AG08396 (cell line): ENCODE measurements around the gene ACTR6.
"Not testable (repeated sequence)": the region's sequence is repeated elsewhere in the genome, so short reads cannot be mapped to it uniquely, and the experiment has no call there.

ENCODE experiments used
- DNase-seq: peaks from one replicate; pipeline ENCODE4 v3.0.0; 2012; ENCODE audit warnings: low spot score, mixed read lengths

The ACTR6 gene

GRCh38 chr12:100219328-100220109, 18.9 kb downstream of the ACTR6 start:
- DNase-seq, result no peak

DNA sequence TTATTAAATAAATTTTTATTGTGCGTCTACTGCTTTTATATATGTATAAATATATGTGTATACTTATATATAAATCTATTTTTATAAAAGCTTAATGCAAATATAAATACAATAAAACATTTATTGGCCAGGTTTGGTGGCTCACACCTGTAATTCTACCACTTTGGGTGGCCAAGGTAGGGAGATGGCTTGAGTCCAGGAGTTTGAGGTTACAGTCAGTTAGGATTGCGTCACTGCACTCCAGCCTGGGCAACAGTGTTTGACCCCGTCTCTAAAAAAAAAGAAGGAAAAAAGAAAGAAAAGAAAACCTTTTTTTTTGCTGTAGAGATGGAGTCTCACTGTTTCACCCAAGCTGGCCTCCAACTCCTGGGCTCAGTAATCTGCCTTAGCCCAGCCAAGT, 20.9 kb downstream of the ACTR6 start:
- DNase-seq, result no peak

GRCh38 chr12:100222173-100222572, 21.6 kb downstream of the ACTR6 start:
- not testable (repeated sequence) for DNase-seq

GRCh38 chr12:100225491-100225890, 24.9 kb downstream of the ACTR6 start:
- DNase-seq, result no peak

- DNase-seq, result no peak
Measured at GRCh38 chr12:100229036-100229635, 28.5 kb downstream of the ACTR6 start.

DNA sequence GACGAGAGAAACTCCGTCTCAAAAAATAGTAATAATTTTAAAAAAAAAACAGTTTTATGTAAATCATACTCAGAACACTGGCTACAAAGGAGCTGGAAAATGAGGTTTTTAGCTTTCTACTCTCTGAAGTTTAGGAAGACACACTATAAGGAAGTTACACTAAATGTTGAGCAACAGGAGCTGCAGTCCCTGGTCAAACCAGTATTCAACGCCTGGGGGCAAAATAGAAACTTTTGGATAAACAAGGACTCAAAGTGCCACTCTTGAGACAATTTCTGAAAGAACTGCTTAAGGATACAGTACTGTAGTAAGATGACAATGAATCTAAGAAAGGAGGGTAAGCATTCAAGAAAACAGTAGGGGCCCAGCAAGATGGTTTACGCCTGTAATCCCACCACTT, 29.3 kb downstream of the ACTR6 start:
- no peak for DNase-seq

DNA sequence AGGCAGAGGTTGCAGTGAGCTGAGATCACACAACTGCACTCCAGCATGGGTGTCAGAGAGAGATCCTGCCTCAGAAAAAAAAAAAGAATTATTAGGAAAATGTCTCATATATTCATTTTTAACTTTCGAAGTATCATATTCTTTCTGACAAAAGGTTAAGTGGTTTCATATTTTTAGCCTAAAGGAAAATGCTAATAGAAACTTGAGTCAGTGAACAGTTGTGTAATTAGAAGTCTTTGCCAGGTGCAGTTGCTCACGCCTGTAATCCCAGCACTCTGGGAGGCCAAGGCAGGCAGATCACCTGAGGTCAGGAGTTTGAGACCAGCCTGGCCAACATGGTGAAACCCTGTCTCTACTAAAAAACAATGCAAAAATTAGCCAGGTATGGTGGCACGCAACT, 31.3 kb downstream of the ACTR6 start:
- not testable (repeated sequence) for DNase-seq

GRCh38 chr12:100234166-100234565, 33.6 kb downstream of the ACTR6 start:
- DNase-seq, result no peak

DNA sequence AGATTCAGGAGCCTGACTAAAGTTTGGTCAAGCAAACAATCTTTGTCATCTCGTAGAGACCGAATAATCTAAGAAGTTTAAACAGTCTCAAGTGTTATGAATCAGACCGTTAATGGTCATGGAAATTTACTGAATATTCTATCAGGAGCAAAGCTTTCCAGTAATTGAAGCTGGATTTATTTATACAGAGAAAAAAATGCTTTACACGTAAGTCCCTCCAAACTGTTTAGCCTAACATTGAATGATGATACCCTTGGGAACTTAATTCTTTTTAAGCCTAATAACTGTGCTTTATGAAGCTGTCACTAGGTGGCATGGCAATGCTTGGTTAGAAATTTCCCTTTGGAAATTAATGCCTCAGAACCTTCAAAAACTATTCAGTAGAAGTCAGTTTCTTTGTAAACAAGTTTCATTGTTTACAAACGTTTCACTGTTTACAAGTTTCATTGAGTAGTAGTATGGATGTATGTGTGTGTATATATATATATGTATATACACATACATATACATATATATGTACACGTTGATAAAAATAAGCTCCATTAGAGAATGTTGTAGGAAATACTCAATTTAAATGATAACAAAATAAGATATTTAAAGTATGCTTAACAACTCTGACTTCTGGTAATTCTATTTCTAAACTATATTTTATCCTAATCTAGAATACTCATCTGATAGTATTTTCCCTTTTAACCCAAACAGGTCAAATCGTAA, 34.1 kb downstream of the ACTR6 start:
- peak; percentile 28 for DNase-seq

DNA sequence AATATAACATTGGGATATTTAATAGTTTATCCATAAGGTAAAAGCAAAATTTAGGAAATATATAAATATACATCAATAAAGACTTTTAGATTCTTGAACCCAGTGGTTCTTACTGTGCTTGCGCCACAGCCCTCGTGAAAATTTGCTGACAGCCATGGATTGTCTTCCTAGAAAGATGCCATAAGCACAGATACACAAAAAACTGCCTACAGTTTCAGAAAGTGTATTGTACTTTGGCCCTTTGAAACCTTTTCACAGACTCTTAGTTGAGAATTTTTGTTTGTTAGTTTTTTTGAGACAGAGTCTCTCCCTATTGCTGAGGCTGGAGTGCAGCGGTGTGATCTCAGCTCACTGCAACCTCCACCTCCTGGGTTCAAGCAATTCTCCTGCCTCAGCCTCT, 38.2 kb downstream of the ACTR6 start:
- no peak for DNase-seq

- no peak for DNase-seq
Measured at GRCh38 chr12:100239589-100239988, 39.0 kb downstream of the ACTR6 start.

DNA sequence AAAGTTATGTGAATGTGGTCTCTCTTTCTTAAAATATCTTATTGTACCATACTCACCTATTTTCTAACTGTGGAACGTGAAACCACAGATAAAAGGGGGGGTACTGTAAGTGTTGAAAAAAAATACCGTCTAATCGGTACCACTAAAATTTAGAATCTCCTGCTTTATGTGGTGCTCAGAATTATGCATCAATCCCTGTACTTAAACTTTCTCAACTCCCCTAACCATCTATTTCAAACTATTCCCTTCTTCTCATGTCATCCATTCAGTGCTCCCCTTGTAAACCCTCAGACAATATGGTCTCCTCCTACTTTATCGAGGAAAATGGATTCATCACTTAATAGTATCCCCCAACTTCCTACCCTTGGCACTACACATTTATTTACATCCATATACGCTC, 42.5 kb downstream of the ACTR6 start:
- no peak for DNase-seq

DNA sequence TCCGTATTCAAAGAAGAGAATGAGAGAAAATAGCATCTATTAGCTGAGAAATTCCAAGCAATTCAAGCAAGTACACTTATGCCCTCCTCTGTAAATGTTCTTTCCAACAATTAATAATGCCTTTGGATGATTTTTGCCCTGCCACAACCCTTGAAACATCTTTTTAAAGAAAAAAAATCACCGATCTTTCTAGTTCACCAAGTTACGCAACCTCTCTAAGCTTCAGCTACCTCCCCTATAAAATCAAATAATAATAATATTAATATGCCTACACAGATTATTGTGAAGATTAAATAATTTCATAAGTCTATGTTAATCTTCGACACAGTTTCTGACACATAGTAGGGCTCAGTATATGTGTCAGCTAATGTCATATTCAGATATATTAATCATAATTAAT, 47.1 kb downstream of the ACTR6 start:
- DNase-seq, result no peak

DNA sequence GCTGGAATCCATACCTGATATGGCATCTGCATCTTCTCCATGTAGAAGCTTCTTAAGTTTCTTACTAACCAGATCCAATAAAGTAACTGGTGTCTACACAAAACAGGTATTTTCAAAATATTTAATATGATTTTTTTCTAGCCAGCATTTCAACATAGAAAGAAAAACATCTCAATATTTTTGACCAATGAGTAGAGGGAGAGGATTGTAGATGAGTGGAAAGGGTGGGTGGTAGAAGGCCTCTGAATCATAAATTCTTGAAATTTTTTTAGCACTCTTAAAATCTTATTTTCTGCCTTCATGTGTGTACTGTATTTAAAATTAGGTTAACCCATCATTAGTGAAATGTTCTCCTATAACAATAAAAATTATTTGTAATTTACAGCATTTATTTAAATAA, 48.3 kb downstream of the ACTR6 start:
- DNase-seq, result peak; percentile 19

- no peak for DNase-seq
Measured at GRCh38 chr12:100249941-100250340, 49.3 kb downstream of the ACTR6 start.

DNA sequence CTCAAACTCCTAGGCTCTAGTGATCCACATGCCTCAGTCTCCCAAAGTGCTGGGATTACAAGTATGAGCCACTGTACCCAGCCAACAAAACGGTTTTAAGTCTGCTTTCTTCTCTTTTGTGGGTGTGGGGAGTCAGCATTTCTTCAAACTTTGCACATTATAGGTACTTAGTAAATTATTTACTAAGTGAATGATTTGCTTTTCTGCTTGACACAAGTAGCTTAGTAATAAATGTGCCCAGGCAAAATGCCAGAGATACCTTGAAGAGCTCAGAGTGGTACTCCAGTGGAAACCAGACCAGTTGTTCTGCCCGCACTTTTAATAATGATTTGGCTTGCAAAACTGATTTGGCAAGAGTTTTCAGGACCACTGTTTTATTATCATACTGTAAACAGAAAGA, 51.3 kb downstream of the ACTR6 start:
- no peak for DNase-seq

GRCh38 chr12:100253437-100253836, 52.8 kb downstream of the ACTR6 start:
- DNase-seq, result no peak

- no peak for DNase-seq
Measured at GRCh38 chr12:100254876-100255275, 54.3 kb downstream of the ACTR6 start.

DNA sequence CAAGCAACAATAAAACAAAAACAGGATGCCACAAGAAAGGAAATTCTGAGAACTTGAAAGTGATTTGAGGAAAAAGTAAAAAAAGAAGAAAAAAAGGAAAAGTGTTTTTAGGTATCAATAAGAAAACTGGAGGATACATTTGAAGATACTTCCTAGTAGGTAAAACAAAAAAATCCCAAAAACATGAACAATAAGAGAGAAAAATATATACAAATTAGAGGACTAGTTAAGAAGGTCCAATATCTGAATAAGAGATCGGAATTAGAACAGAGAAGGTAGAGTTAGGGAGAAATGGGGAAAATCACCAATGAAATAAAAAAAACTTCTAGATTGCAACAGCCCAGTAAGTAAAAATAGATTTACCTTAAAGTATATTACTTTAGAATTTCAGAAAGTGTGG, 57.5 kb downstream of the ACTR6 start:
- no peak for DNase-seq

GRCh38 chr12:100263131-100263530, 62.5 kb downstream of the ACTR6 start:
- no peak for DNase-seq

DNA sequence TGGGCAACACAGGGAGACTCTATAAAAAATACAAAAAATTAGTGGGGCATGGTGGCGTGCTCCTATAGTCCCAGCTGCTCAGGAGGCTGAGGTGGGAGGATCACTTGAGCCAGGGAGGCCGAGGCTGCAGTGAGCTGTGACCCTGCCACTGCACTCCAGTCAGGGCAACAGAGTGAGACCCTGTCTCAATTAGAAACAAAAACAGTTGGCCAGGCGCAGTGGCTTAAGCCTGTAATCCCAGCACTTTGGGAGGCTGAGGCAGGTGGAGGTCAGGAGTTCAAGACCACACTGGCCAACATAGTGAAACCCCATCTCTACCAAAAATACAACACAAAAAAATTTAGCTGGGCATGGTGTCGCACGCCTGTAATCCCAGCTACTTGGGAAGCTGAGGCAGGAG, 64.5 kb downstream of the ACTR6 start:
- DNase-seq, result not testable (repeated sequence)

GRCh38 chr12:100265732-100266584, 65.3 kb downstream of the ACTR6 start:
- no peak for DNase-seq

DNA sequence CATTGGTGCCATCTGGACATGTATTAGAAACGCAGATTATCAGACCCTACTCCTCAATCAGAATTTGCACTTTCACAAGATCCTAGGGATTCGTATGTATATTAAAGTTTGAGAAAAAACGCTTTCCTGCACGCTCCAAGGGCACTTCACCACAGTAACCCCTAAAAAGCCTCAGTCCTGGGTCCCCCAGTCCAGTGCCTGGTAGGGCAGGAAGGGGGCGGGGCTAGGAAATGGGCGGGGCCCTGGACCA, 65.9 kb downstream of the ACTR6 start:
- peak; percentile 88 for DNase-seq
